ENCODE data around the gene SNAI1.
A peak's percentile ranks its signal among the peaks of the same experiment; 100 is the strongest.
"Not testable (repeated sequence)": the region's sequence is repeated elsewhere in the genome, so short reads cannot be mapped to it uniquely, and the experiment has no call there.

SNAI1 gene

GRCh38 chr20:49989234-49990065, 6.7 kb downstream of the SNAI1 start:
- POLR2A ChIA-PET: no interaction called here

GRCh38 chr20:49990271-49990720, 7.5 kb downstream of the SNAI1 start:
- CTCF ChIA-PET: interaction anchor here (2.3 to 5.3 kb wide), 3 partner anchors 11 to 81 kb away, joined by 13 to 36 read pairs (median 16); no protein-coding TSS in a partner anchor
- no peak for TF ChIP-seq CTCF (IDR thresholded peaks at IDR 0.05; ENCODE audit: control extremely low read depth, extremely low read depth, low read depth, missing control alignments)
- POLR2A ChIA-PET: no interaction called here
- no peak for DNase-seq (ENCODE audit: extremely low spot score)

More at GRCh38 chr20:49989234-49990065, 6.7 kb downstream of the SNAI1 start:
- CTCF ChIA-PET: interaction anchor here (0.8 to 5.3 kb wide), 7 partner anchors 10 to 180 kb away, joined by 3 to 36 read pairs (median 4); no protein-coding TSS in a partner anchor
- no peak for TF ChIP-seq CTCF (IDR thresholded peaks at IDR 0.05; ENCODE audit: control extremely low read depth, extremely low read depth, low read depth, missing control alignments)
- DNase-seq (ENCODE audit: extremely low spot score): no peak

GRCh38 chr20:49993301-49993751, 10.5 kb downstream of the SNAI1 start:
- TF ChIP-seq CTCF (IDR thresholded peaks at IDR 0.05; ENCODE audit: control extremely low read depth, extremely low read depth, low read depth, missing control alignments): no peak
- POLR2A ChIA-PET: no interaction called here
- CTCF ChIA-PET: interaction anchor here (0.8 to 5.3 kb wide), 3 partner anchors 14 to 78 kb away, joined by 3 to 36 read pairs (median 13); no protein-coding TSS in a partner anchor
- no peak for DNase-seq (ENCODE audit: extremely low spot score)

GRCh38 chr20:49995586-49995985, 12.8 kb downstream of the SNAI1 start:
- TF ChIP-seq CTCF (IDR thresholded peaks at IDR 0.05; ENCODE audit: control extremely low read depth, extremely low read depth, low read depth, missing control alignments): no peak
- POLR2A ChIA-PET: no interaction called here
- CTCF ChIA-PET: interaction anchor here (1.6 kb wide), 1 partner anchor 76 kb away, joined by 4 read pairs; no protein-coding TSS in a partner anchor
- DNase-seq (ENCODE audit: extremely low spot score): no peak

- not testable (repeated sequence) for DNase-seq (ENCODE audit: extremely low spot score)
- POLR2A ChIA-PET: interaction anchor here (1.5 kb wide), 1 partner anchor 15 kb away, joined by 5 read pairs; the partner anchor contains the start of gene SNAI1
- CTCF ChIA-PET: interaction anchor here (0.6 to 1.5 kb wide), 5 partner anchors 10 to 72 kb away, joined by 3 to 7 read pairs (median 4); no protein-coding TSS in a partner anchor
Observed at GRCh38 chr20:49998478-49999188, 15.9 kb downstream of the SNAI1 start.

- CTCF ChIA-PET: interaction anchor here (0.6 to 1.5 kb wide), 5 partner anchors 11 to 72 kb away, joined by 3 to 7 read pairs (median 4); no protein-coding TSS in a partner anchor
- TF ChIP-seq CTCF (IDR thresholded peaks at IDR 0.05; ENCODE audit: control extremely low read depth, extremely low read depth, low read depth, missing control alignments): no peak
- DNase-seq (ENCODE audit: extremely low spot score): peak; percentile 71
- POLR2A ChIA-PET: interaction anchor here (1.5 kb wide), 1 partner anchor 16 kb away, joined by 5 read pairs; the partner anchor contains the start of gene SNAI1
Observed at GRCh38 chr20:49999329-49999728, 16.5 kb downstream of the SNAI1 start.

GRCh38 chr20:50000548-50001222, 17.9 kb downstream of the SNAI1 start:
- ChIA-PET CTCF (interaction anchor here (1.6 to 2.4 kb wide), 4 partner anchors 19 to 85 kb away, joined by 4 to 13 read pairs (median 6); no protein-coding TSS in a partner anchor), POLR2A (interaction anchor here (1.5 kb wide), 1 partner anchor 17 kb away, joined by 5 read pairs; the partner anchor contains the start of gene SNAI1)
- DNase-seq (ENCODE audit: extremely low spot score): not testable (repeated sequence)
